IMR-90 (cell line): ENCODE results near the gene TRPC4. TPM values are rescaled to one million over a fixed set of nuclear protein-coding genes. Genes with fewer than 3 reads are reported as not detected.
A peak's percentile ranks its signal among the peaks of the same experiment; 100 is the strongest.

ENCODE experiments used
- ATAC-seq: fragments of 200-7000 bp; cut with Tn5 transposase; 2 replicates; pipeline ENCODE4 v1.9.1; 2020; ENCODE audit warnings: low read depth, mild to moderate bottlenecking, moderate library complexity
- BruUV-seq: library from RNA; stranded (reverse); fragments of 400-500 nt; replicated peaks from 2 replicates; lab custom pipeline; 2021; lab: Mats Ljungman, UMichigan
- CTCF ChIA-PET: fragments of 300-600 bp; formaldehyde crosslinking; extraction: SDS; loops from one replicate; lab custom pipeline; 2021; ENCODE audit warnings: antibody characterized with exemption; lab: Yijun Ruan, JAX
- POLR2A ChIA-PET: fragments of 300-600 bp; sonication (Branson Sonifier 250); formaldehyde crosslinking; loops from one replicate; lab custom pipeline; 2022; ENCODE audit warnings: antibody characterized with exemption; ENCODE audit not compliant: unreplicated experiment; lab: Charles Lee
- DNase-seq: peaks from one replicate; pipeline ENCODE4 v3.0.0; 2013
- H2AFZ ChIP-seq: replicated peaks from 2 replicates; pipeline ENCODE3; 2013; ENCODE audit warnings: low read length, mild to moderate bottlenecking; ENCODE audit not compliant: poor library complexity
- H2AK5ac ChIP-seq: 2 replicates; pipeline ENCODE4 v1.6.1; 2013; ENCODE audit warnings: low read depth, low read length, inconsistent platforms
- H2AK9ac ChIP-seq: replicated peaks from 2 replicates; pipeline ENCODE3; 2013; ENCODE audit warnings: mild to moderate bottlenecking, low read depth, low read length, moderate library complexity; ENCODE audit not compliant: poor library complexity
- H2BK120ac ChIP-seq: 2 replicates; pipeline ENCODE4 v1.6.1; 2013; ENCODE audit warnings: low read depth, low read length, inconsistent platforms
- H2BK15ac ChIP-seq: 3 replicates; pipeline ENCODE4 v1.6.1; 2013; ENCODE audit warnings: low read depth, low read length, inconsistent platforms
- H2BK20ac ChIP-seq: 2 replicates; pipeline ENCODE4 v1.6.1; 2013; ENCODE audit warnings: low read depth, mild to moderate bottlenecking, inconsistent platforms, low read length, moderate library complexity
- H2BK5ac ChIP-seq: 2 replicates; pipeline ENCODE4 v1.6.1; 2013; ENCODE audit warnings: mild to moderate bottlenecking, low read depth, low read length, inconsistent platforms; ENCODE audit not compliant: poor library complexity, severe bottlenecking
- H3K14ac ChIP-seq: replicated peaks from 2 replicates; pipeline ENCODE4 v1.6.1; 2013; ENCODE audit warnings: low read depth, low read length, inconsistent platforms
- H3K18ac ChIP-seq: 2 replicates; pipeline ENCODE4 v1.6.1; 2013; ENCODE audit warnings: low read depth, low read length, control low read depth
- H3K23ac ChIP-seq: 2 replicates; pipeline ENCODE4 v1.6.1; 2013; ENCODE audit warnings: low read depth, low read length, inconsistent platforms
- H3K27ac ChIP-seq: 2 replicates; pipeline ENCODE4 v1.5.1; 2013; ENCODE audit warnings: mild to moderate bottlenecking, control low read depth, low read length; ENCODE audit not compliant: insufficient read depth
- H3K27me3 ChIP-seq: 2 replicates; pipeline ENCODE4 v1.6.1; 2013; ENCODE audit warnings: low read length; ENCODE audit not compliant: control insufficient read depth, insufficient read depth
- H3K36me3 ChIP-seq: 2 replicates; pipeline ENCODE4 v1.6.1; 2013; ENCODE audit warnings: low read length, mixed read lengths; ENCODE audit not compliant: control insufficient read depth, insufficient read depth
- H3K4ac ChIP-seq: 2 replicates; pipeline ENCODE4 v1.6.1; 2013; ENCODE audit warnings: low read depth, low read length, inconsistent platforms
- H3K4me1 ChIP-seq: 2 replicates; pipeline ENCODE4 v1.6.1; 2013; ENCODE audit warnings: low read length, mixed read lengths; ENCODE audit not compliant: control insufficient read depth, insufficient read depth
- H3K4me2 ChIP-seq: 2 replicates; pipeline ENCODE4 v1.6.1; 2013; ENCODE audit warnings: low read depth, mild to moderate bottlenecking, control low read depth, low read length, moderate library complexity
- H3K4me3 ChIP-seq: 2 replicates; pipeline ENCODE4 v1.5.1; 2013; ENCODE audit warnings: low read depth, mild to moderate bottlenecking, control low read depth, low read length, moderate library complexity; ENCODE audit not compliant: insufficient read depth
- H3K56ac ChIP-seq: 2 replicates; pipeline ENCODE4 v1.6.1; 2013; ENCODE audit warnings: low read length, inconsistent platforms; ENCODE audit not compliant: insufficient read depth; ENCODE audit errors: extremely low read depth
- H3K79me1 ChIP-seq, 2 experiments: 2 replicates each; pipeline ENCODE4 v1.6.1; 2013; ENCODE audit warnings: low read length in 2 of 2, inconsistent platforms in 1 of 2, low read depth in 1 of 2
- H3K9ac ChIP-seq: 2 replicates; pipeline ENCODE4 v1.6.1; 2013; ENCODE audit warnings: low read depth, low read length, control low read depth
- H3K9me1 ChIP-seq: 2 replicates; pipeline ENCODE4 v1.6.1; 2013; ENCODE audit warnings: low read length, inconsistent platforms; ENCODE audit not compliant: insufficient read depth
- H3K9me3 ChIP-seq: 2 replicates; pipeline ENCODE4 v1.6.1; 2013; ENCODE audit warnings: low read length; ENCODE audit not compliant: control insufficient read depth, insufficient read depth
- H4K20me1 ChIP-seq: 2 replicates; pipeline ENCODE4 v1.6.1; 2013; ENCODE audit warnings: low read length, inconsistent platforms; ENCODE audit not compliant: insufficient read depth
- H4K5ac ChIP-seq: 2 replicates; pipeline ENCODE4 v1.6.1; 2013; ENCODE audit warnings: mild to moderate bottlenecking, low read depth, low read length, control low read depth
- H4K8ac ChIP-seq, 2 experiments: 2 replicates each; pipeline ENCODE4 v1.6.1; 2013; ENCODE audit warnings: low read depth in 2 of 2, low read length in 2 of 2, control low read depth in 1 of 2, inconsistent platforms in 1 of 2
- H4K91ac ChIP-seq: 2 replicates; pipeline ENCODE4 v1.6.1; 2013; ENCODE audit warnings: low read depth, low read length, inconsistent platforms; ENCODE audit not compliant: insufficient read depth
- CEBPB ChIP-seq: IDR thresholded peaks from 2 replicates; pipeline ENCODE4 v1.6.1; 2012; ENCODE audit warnings: low read depth, low read length, improper control_type of control experiment
- CHD1 ChIP-seq: IDR thresholded peaks from 2 replicates; pipeline ENCODE4 v1.6.1; 2012; ENCODE audit warnings: low read depth, low read length, improper control_type of control experiment
- MAFK ChIP-seq: IDR thresholded peaks from 2 replicates; pipeline ENCODE4 v1.6.1; 2012; ENCODE audit warnings: low read depth, low read length, improper control_type of control experiment
- RFX5 ChIP-seq: IDR thresholded peaks from 2 replicates; pipeline ENCODE4 v1.8.0; 2012; ENCODE audit warnings: low read depth, mild to moderate bottlenecking, low read length, moderate library complexity
- WGBS, 2 experiments: methylation state at CpG; one replicate each; pipeline versions ENCODE4 v1.1.5 to v1.1.7; 2013; ENCODE audit warnings: missing lambda C conversion rate in 2 of 2; ENCODE audit not compliant: insufficient read length in 1 of 2; ENCODE audit errors: extremely low coverage in 2 of 2; 5-methylcytosine and 5-hydroxymethylcytosine counted together
- dilution Hi-C: fragments of 300-500 bp; cut with HindIII; formaldehyde crosslinking; loops from one replicate; pipeline ENCODE4 v1.14.3; 2018; ENCODE audit warnings: low sequenced_read_pairs; ENCODE audit not compliant: unreplicated experiment
- in situ Hi-C: fragments of 300-500 bp; cut with MboI; formaldehyde crosslinking; loops from 3 replicates; pipeline ENCODE4 v1.14.3; 2019; ENCODE audit warnings: low sequenced_read_pairs, inconsistent platforms, mixed read lengths
- intact Hi-C: fragments of 100-400 bp; cut with micrococcal nuclease; formaldehyde crosslinking; loops from 2 replicates; pipeline ENCODE4 v1.10.0; 2022
- polyA plus RNA-seq, 3 experiments: library from polyadenylated mRNA; depleted of rRNA; stranded (reverse); fragments of >200 nt; gene quantifications; 2 replicates each; pipeline ENCODE4 v1.2.3, GENCODE V29; 2012; ENCODE audit warnings: low replicate concordance in 1 of 3
- total RNA-seq: library from RNA; depleted of rRNA; stranded (reverse); fragments of >200 nt; gene quantifications from 2 replicates; pipeline ENCODE4 v1.2.3, GENCODE V29; 2012

Gene TRPC4
- total and polyA plus RNA-seq, 2 of the 4 experiments (the other 2 are of a cell fraction): 1.9 to 5.2 TPM

DNA sequence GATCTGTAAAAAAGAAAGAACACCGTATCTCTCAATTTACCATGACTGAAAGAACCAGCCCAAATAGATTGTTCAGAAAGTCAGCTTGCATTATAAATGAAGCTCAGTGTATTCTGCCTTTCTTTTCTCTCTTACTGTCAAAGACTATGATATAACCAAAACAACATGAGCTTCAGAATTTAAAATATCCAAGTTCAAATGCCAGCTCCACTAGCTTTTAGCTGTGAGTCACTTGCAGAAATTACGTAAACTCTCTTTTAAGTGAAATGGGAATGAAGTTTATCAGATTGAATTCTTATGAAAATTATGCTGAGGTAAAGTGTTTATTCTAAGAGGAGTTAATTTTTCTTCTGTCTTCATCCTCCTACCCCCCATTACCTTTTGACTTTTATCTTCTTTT, 251.0 kb downstream of the TRPC4 start:
- ChIA-PET CTCF (interaction anchor here (0.9 kb wide), 1 partner anchor 510 kb away, joined by 4 read pairs; no protein-coding TSS in a partner anchor), POLR2A (interaction anchor here (0.5 kb wide), 1 partner anchor 561 kb away, joined by 3 read pairs; no protein-coding TSS in a partner anchor)
- no CpG with 5 or more reads among the region's 2 CpGs for WGBS, 2 experiments
- Histone ChIP-seq H3K9me1 (no peaks in the 10 kb centered on the region), H3K79me1 (no peaks in the 10 kb centered on the region), H3K18ac (no peak overlapping the region), H2BK20ac (no peak overlapping the region), H2BK15ac (no peak overlapping the region), H3K4me1 (peaks cover 9% of the 10 kb centered on the region), H2AK9ac (no peak overlapping the region), H4K91ac (no peak overlapping the region), H3K27ac (no peak overlapping the region), H2BK5ac (peak overlapping the region; percentile 73), H4K20me1 (no peaks in the 10 kb centered on the region), H3K27me3 (no peaks in the 10 kb centered on the region), H2AK5ac (no peak overlapping the region), H2AFZ (no peak overlapping the region), H3K23ac (no peak overlapping the region), H4K8ac (peak overlapping the region in 1 of 2 experiments; percentile 60; a peak in 1 of 4 replicates), H3K36me3 (no peaks in the 10 kb centered on the region), H3K4me2 (peak overlapping the region; percentile 72; the same call in 1 of the 2 replicates), H3K9me3 (no peaks in the 10 kb centered on the region), H3K14ac (no peak overlapping the region), H2BK120ac (no peak overlapping the region), H3K4me3 (no peak overlapping the region), H3K9ac (no peak overlapping the region), H3K56ac (no peak overlapping the region), H4K5ac (no peak overlapping the region), H3K4ac (no peak overlapping the region)
- no TSS peak for BruUV-seq
- dilution Hi-C loops: no loop called here
- intact Hi-C loops: no loop called here
- ATAC-seq (peak; percentile 68), DNase-seq (peak; percentile 84)
- in situ Hi-C loops: loop anchor here (25.0 kb wide), 1 partner anchor 781 kb away; no protein-coding TSS in a partner anchor
- peak; percentile 73 for TF ChIP-seq CEBPB
- no peak for TF ChIP-seq RFX5
- peak; percentile 11; the same call in 1 of the 2 replicates for TF ChIP-seq MAFK
- no peak for TF ChIP-seq CHD1
